Measurements from ENCODE around the gene FAM184B. TPM values are rescaled to one million over a fixed set of nuclear protein-coding genes. Genes with fewer than 3 reads are reported as not detected.

The FAM184B gene
- total RNA-seq, 4 donors from 2014 or later = not detected

GRCh38 chr4:17698116-17698515, 83.3 kb downstream of the FAM184B start:
- TF ChIP-seq, protein P1, sequence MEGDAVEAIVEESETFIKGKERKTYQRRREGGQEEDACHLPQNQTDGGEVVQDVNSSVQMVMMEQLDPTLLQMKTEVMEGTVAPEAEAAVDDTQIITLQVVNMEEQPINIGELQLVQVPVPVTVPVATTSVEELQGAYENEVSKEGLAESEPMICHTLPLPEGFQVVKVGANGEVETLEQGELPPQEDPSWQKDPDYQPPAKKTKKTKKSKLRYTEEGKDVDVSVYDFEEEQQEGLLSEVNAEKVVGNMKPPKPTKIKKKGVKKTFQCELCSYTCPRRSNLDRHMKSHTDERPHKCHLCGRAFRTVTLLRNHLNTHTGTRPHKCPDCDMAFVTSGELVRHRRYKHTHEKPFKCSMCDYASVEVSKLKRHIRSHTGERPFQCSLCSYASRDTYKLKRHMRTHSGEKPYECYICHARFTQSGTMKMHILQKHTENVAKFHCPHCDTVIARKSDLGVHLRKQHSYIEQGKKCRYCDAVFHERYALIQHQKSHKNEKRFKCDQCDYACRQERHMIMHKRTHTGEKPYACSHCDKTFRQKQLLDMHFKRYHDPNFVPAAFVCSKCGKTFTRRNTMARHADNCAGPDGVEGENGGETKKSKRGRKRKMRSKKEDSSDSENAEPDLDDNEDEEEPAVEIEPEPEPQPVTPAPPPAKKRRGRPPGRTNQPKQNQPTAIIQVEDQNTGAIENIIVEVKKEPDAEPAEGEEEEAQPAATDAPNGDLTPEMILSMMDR (IDR thresholded peaks at IDR 0.05; ENCODE audit: low read depth) = no peak

GRCh38 chr4:17695341-17695740, 86.1 kb downstream of the FAM184B start:
- TF ChIP-seq, protein P1 (IDR thresholded peaks at IDR 0.05; ENCODE audit: low read depth) = no peak

- TF ChIP-seq, protein P1 (IDR thresholded peaks at IDR 0.05; ENCODE audit: low read depth) = no peak
Measured at GRCh38 chr4:17694552-17694951, 86.9 kb downstream of the FAM184B start.

DNA sequence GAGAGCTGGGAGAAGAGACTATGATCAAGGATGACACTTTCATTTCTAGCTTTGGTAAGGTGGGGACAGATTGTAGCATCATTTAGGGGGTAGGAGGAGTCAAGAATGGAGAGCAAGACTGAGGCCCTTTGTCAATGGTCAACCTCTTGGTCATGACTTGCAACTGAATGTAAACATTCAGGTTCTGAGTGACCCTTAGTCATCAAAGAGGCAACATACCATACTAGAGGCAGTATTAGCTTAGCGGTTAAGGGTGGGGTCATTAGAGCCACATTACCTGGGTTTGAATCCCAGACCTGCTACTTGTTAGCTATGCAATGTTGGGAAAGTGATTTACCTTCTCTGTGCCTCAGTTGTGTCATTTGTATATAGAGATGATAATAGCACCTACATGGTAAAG, 90.5 kb downstream of the FAM184B start:
- TF ChIP-seq, protein P1 (IDR thresholded peaks at IDR 0.05; ENCODE audit: low read depth) = no peak

GRCh38 chr4:17690135-17690534, 91.3 kb downstream of the FAM184B start:
- TF ChIP-seq, protein P1 (IDR thresholded peaks at IDR 0.05; ENCODE audit: low read depth) = no peak

DNA sequence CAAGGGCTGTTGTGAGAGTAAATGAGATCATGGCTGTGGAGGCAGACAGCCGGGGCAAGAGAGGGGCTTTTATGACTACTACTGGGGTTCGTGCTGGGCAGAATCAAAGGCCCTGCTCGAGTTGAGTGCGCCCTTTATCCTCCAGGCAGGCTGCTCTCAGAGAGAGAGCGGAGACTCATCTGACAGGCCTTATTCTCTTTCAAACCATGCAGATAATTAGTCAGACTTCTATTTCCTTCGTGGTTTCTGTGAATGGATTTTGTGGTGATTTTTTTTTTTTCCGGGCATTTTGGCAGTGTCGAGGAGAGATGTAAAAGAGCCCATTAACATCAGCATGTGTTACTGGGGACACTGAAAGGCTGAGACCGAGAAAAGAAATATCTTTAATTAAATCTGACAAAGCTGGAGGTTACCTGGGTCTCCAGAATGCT, 93.4 kb downstream of the FAM184B start:
- TF ChIP-seq, protein P1 (IDR thresholded peaks at IDR 0.05; ENCODE audit: low read depth) = no peak

- TF ChIP-seq, protein P1 (IDR thresholded peaks at IDR 0.05; ENCODE audit: low read depth) = no peak
Measured at GRCh38 chr4:17687237-17687857, 94.1 kb downstream of the FAM184B start.

All from subcutaneous adipose tissue (tissue), 4 donors.